ES-I3 (cell line): ENCODE results near the gene KLK13.

Experiments
- H3K36me3 ChIP-seq: 2 replicates; pipeline ENCODE4 v1.6.1; 2013; ENCODE audit warnings: mild to moderate bottlenecking, low read length, control low read depth, moderate library complexity; ENCODE audit not compliant: insufficient read depth
- H3K4me1 ChIP-seq: 2 replicates; pipeline ENCODE4 v1.6.1; 2013; ENCODE audit warnings: mild to moderate bottlenecking, control low read depth, low read length; ENCODE audit not compliant: insufficient read depth
- H3K9ac ChIP-seq: 2 replicates; pipeline ENCODE4 v1.6.1; 2013; ENCODE audit warnings: low read depth, mild to moderate bottlenecking, low read length, moderate library complexity
- H3K9me3 ChIP-seq: 2 replicates; pipeline ENCODE4 v1.6.1; 2013; ENCODE audit warnings: mild to moderate bottlenecking, low read length, moderate library complexity; ENCODE audit not compliant: control insufficient read depth, insufficient read depth

Gene KLK13, protein sequence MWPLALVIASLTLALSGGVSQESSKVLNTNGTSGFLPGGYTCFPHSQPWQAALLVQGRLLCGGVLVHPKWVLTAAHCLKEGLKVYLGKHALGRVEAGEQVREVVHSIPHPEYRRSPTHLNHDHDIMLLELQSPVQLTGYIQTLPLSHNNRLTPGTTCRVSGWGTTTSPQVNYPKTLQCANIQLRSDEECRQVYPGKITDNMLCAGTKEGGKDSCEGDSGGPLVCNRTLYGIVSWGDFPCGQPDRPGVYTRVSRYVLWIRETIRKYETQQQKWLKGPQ

DNA sequence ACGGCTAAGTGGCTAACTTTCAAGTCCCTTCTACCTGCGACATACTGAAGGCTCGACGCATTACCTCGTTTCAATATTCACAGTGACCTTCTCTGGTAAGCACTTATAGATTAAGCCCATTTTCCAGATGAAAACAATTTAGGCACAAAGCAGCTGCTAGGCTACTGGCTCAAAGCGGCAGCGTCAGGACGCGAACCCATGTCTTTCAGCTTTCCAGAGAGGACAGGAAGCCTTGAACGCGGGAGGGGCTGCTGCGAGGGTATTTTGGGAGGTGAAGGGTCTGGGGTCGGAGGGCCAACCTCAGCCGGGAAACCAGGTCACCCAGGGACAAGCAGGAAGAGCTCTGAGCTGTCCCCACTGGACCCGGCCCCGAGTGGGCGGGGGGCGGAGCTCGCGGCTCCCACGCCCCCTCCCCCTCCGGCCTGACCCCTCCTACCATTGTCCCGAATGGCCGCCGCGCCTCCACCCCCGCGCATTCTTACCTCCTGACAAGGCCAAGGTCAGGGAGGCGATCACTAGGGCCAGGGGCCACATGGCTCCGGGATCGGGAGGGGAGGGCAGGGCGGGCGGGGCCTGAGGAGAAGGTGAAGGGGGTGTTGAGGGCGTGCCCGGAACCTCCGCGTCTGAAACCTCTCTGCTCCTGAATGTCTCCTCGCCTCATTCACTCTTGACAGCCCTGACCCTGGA lies at the start of gene KLK13:
KLK13 (minus strand) TSS at position 559 of the 687 bp plus-strand sequence; CDS start at position 534, 25 bp downstream.
- Histone ChIP-seq H3K36me3 (no peaks in the 10 kb centered on the region), H3K4me1 (peaks cover 6% of the 10 kb centered on the region; the same call in 1 of the 2 replicates), H3K9me3 (no peaks in the 10 kb centered on the region), H3K9ac (peak within 1 kb of the TSS; percentile 72)

DNA sequence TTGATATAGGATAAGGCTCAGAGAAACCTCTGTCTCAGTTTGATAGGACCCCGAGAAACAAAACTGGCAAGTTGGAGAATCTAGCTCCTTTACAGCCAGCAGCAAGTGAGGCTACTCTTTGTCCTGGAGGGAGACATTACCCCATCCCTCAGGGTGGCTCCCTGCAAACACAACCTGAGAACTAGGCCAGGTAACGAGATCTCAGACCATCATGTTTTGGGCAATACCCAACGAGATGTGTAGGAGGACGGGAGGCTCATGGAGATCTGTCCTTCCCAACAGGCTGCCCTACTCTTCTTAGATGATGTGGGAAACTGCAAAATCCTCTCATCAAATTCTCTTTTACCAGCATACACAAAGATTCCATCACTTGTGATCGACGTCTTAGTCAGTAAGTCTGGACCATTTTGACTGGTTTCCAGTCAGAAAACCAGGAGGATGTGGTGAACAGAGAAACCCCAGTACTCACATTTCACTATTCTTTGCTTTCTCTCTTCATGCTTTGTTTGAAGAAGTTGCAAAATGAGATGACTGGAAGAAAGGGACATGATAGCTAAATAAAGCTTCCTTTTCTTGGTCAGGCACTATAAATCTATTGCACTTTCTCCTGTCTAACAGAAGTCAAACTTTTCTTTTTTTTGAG lies 49.3 kb upstream of the KLK13 start:
- H3K9me3 ChIP-seq, result no peaks in the 10 kb centered on the region
- no peak overlapping the region for H3K9ac ChIP-seq
- no peaks in the 10 kb centered on the region for H3K4me1 ChIP-seq
- H3K36me3 ChIP-seq, result no peaks in the 10 kb centered on the region

DNA sequence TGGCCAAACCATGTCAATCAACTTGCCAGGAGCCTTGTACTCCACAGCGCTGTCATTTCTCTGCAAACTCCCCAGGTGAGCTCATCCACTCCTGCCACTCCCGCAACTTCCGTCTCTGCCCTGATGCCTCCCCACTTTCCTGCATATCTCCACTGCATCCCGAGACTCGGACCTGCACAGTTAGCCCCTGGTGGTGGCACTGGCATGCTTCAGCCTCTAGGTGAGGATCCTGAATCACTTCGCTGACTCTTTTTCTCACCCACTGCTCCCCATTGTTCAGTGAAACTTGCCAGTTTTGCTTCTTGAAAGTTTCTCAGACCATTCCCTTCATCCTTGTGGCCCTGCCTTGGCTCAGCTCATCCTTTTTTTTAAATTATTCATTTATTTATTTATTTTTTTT lies 46.7 kb upstream of the KLK13 start:
- no peaks in the 10 kb centered on the region; the same call in 1 of the 2 replicates for H3K36me3 ChIP-seq
- H3K9ac ChIP-seq, result no peak overlapping the region
- 0 out of 2 replicates have a peak, but pooled peaks cover 4% of the 10 kb centered on the region for H3K4me1 ChIP-seq
- H3K9me3 ChIP-seq, result no peaks in the 10 kb centered on the region

DNA sequence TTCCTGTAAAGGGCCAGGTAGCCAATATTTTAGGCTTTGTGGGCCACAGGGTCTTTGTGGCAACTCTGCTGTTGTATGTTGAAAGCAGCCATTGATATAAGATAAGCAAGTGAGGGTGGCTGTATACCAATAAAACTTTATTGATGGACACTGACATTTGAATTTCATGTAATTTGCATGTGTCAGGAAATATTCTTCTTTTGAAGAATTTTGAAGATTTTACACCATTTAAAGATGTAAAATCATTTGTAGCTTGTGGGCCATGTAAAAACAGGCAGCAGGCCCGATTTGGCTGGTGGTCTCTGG lies 45.7 kb upstream of the KLK13 start:
- H3K36me3 ChIP-seq, result no peaks in the 10 kb centered on the region; the same call in 1 of the 2 replicates
- 0 out of 2 replicates have a peak, but pooled peaks cover 4% of the 10 kb centered on the region for H3K4me1 ChIP-seq
- no peak overlapping the region for H3K9ac ChIP-seq
- H3K9me3 ChIP-seq, result no peaks in the 10 kb centered on the region

DNA sequence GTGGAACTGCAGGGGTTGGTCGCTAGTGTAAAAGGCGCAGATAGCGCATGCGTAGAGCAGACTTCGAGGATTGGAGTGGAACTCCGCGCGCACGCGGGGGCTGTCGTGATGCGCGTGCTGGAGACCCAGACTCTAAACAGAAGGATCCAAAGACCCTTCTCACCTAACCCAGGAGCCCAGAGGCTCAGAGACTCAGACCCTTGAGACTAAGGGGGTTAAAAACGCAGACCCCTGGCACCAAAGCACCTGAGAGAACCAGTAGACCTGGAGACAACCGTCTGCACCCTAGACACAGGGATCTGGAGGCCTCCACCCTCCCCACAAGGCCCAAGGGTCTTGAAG lies 43.9 kb upstream of the KLK13 start:
- 0 out of 2 replicates have a peak, but pooled peaks cover 4% of the 10 kb centered on the region for H3K4me1 ChIP-seq

DNA sequence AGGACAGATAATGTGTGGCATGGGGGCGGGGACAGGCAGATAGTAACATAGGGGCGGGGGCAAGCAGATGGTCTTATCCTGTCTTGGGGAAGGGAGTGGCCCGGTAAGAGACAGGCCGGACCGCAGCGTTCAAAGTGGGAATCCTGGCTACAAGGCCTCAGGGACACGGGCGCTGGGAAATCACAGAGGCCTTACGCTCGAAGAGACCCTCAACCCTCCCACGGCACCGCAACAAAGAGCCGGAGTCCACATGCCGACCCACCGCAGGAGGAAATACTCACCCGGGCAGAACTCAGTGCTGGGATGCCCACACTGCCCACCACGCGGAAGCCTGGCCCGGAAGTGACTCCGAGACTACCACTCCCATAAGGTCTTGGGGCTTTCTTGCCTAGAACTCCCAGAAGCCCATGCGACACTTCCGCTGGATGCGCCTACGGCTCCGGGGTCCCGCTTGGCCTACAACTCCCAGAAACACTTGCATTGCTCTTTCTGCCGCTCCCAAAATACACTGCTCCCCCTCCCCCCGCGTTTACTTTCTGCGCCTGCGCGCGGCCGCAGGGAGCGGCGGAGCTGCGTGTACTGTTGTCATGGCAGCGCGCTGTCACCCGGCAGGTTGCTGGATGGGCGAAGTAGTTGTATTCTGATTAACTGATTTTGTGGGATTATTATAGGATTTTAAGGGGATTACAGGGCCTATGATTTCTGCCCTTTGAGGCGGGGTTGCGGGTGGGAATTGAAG lies 43.3 kb upstream of the KLK13 start, which contains the start of gene CTU1:
CTU1 (minus strand) TSS at position 344 of the 739 bp plus-strand sequence. CDS start 3,840 bp downstream, outside the sequence.
- no peaks in the 10 kb centered on the region for H3K9me3 ChIP-seq
- H3K9ac ChIP-seq, result peak within 1 kb of the TSS; percentile 71
- H3K36me3 ChIP-seq, result no peaks in the 10 kb centered on the region; the same call in 1 of the 2 replicates
- 0 out of 2 replicates have a peak, but pooled peaks cover 4% of the 10 kb centered on the region for H3K4me1 ChIP-seq

More for the DNA sequence above, 43.9 kb upstream of the KLK13 start:
- Histone ChIP-seq H3K9me3 (no peaks in the 10 kb centered on the region), H3K9ac (peak overlapping the region; percentile 61), H3K36me3 (no peaks in the 10 kb centered on the region; the same call in 1 of the 2 replicates)

DNA sequence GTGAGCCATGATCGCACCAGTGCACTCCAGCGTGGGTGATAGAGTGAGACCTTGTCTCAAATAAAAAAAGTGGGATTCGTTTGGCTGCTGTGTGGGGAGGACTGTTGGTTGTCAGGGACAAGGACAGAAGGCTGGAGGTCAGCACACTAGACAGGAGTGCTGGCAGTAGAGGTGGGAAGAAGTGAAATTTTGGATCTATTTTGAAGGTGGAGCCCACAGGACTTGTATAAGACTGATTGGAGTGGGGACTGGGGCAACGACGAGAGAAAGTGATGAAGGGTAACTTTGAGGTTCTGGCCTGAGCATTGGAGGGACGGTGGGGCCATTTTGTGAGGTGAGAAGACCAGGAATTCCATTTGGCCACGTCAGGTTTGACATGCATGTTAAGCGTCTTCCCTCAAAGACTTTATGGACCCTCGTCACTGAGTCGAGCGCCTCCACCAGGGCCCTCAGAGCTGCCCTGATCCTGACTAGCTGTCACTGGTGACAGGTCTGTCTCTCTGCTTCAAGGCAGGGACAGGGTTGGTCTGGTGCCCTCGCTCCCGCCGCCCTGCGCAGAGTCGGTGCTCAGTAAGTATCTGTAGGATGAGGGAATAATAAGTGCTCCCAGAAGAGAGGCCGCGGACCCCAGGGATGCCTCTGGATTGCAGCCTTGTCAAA lies 42.6 kb upstream of the KLK13 start:
- Histone ChIP-seq H3K9me3 (no peaks in the 10 kb centered on the region), H3K9ac (peak overlapping the region; percentile 71; the same call in 1 of the 2 replicates), H3K36me3 (no peaks in the 10 kb centered on the region; the same call in 1 of the 2 replicates), H3K4me1 (0 out of 2 replicates have a peak, but pooled peaks cover 4% of the 10 kb centered on the region)

DNA sequence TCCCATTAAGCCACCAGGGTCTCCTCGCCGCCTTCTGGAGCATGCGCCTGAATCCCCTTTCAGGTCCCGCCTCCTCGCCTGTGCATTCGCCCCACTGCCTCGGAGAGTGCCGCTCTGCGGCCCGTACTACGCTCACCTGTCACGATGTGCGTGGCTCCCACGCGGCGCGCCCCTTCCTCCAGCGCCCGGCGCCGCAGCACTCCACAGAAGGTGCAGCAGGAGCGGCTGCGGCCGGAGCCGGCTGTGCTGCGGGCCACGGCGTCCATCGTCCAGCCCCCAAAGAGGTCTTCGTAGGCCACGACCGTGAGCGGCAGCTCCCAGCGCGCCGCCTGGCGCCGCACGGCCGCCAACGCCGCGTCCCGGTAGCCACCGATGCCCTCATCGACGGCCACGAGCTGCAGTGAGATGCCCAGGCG lies 39.0 kb upstream of the KLK13 start:
- Histone ChIP-seq H3K36me3 (no peaks in the 10 kb centered on the region; the same call in 1 of the 2 replicates), H3K4me1 (0 out of 2 replicates have a peak, but pooled peaks cover 4% of the 10 kb centered on the region)

DNA sequence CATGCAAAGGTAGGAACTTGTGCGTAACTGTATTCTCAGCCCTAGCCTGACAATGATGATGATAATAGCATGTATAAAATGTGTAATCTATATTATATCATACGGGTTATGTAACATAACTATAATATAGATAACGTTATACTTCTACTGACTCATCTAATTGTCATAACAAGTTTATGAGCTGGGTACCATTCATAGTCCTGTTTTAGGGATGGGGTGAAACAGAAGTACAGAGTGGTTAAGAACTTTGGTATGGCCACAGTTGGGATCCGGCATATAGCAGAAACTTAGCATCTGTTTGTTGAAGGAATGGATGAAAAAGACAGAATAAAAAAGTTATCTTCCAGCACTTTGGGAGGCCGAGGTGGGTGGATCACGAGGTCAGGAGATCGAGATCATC lies 38.1 kb upstream of the KLK13 start:
- no peaks in the 10 kb centered on the region; the same call in 1 of the 2 replicates for H3K36me3 ChIP-seq
- no peaks in the 10 kb centered on the region for H3K9me3 ChIP-seq
- H3K4me1 ChIP-seq, result 0 out of 2 replicates have a peak, but pooled peaks cover 4% of the 10 kb centered on the region
- no peak overlapping the region for H3K9ac ChIP-seq

More for the DNA sequence above, 39.0 kb upstream of the KLK13 start:
- Histone ChIP-seq H3K9me3 (no peaks in the 10 kb centered on the region), H3K9ac (no peak overlapping the region)

DNA sequence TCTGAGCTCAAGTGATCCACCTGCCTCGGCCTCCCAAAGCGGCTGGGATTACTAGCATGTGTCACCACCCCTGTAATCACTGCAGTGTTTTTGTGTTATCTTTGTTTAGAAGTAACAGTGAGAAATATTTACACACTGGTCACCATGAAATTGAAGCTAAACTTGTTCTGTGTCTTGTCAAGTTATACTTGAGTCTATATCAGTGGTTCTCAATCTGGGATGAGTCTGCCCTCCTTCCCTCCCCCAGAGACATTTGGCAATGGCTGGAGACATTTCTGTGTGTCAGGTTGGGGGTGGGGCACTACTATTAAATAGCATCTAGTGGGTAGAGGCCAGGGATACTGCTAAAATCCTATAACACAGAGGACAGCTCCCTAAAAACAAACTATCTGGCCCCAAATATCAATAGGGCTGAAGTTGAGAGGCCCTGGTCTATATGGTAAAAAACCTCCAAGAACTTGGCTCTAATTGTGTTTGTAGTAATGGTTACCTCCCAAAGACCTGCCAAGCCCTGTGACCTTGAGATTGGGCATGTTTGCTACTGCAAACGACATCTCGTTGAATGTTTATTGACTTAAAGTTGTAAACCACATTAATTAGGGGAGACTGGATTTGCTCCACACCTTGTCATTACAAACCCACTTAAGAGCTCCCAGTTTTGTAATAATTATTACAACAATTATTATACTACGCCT lies 36.4 kb upstream of the KLK13 start:
- no peaks in the 10 kb centered on the region for H3K4me1 ChIP-seq
- no peak overlapping the region for H3K9ac ChIP-seq
- H3K36me3 ChIP-seq, result no peaks in the 10 kb centered on the region
- no peaks in the 10 kb centered on the region for H3K9me3 ChIP-seq

DNA sequence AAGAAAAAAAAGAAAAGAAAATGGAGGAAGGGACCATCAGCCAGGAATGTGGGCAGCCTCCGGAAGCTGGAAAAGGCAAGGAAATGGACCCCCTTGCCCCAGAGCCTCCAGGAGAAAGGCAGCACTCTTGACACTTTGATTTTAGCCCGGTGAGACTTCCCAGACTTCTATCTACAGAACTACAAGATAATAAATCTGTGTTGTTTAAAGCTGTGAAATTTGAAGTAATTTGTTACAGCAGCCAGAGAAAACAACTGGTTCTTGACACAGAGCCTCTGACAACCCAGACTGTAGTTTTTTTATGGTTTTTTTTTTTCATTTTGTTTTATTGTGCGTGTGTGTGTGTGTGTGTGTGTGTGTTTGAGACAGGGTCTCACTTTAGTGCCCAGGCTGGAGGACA lies 35.7 kb upstream of the KLK13 start:
- H3K4me1 ChIP-seq, result no peaks in the 10 kb centered on the region
- H3K9me3 ChIP-seq, result no peaks in the 10 kb centered on the region
- H3K9ac ChIP-seq, result no peak overlapping the region
- H3K36me3 ChIP-seq, result no peaks in the 10 kb centered on the region

DNA sequence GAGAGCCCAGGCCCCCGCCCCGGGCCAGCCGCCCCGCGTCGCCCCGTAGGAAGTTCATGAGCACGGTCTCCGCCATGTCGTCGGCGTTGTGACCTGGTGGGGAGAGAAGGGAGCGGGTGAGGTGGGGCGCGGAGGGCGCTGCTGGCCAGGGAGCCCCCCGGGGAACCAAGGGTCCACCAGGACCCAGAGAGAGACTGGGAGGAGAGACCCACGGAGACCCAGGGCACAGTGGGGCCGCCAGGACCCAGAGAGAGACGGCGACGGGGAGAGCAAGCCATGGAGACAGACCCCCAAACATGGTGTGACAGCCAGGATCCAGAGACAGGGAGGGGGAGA lies 34.1 kb upstream of the KLK13 start:
- no peaks in the 10 kb centered on the region for H3K9me3 ChIP-seq
- no peaks in the 10 kb centered on the region; the same call in 1 of the 2 replicates for H3K4me1 ChIP-seq
- H3K9ac ChIP-seq, result peak overlapping the region; percentile 33; the same call in 1 of the 2 replicates
- H3K36me3 ChIP-seq, result no peaks in the 10 kb centered on the region

DNA sequence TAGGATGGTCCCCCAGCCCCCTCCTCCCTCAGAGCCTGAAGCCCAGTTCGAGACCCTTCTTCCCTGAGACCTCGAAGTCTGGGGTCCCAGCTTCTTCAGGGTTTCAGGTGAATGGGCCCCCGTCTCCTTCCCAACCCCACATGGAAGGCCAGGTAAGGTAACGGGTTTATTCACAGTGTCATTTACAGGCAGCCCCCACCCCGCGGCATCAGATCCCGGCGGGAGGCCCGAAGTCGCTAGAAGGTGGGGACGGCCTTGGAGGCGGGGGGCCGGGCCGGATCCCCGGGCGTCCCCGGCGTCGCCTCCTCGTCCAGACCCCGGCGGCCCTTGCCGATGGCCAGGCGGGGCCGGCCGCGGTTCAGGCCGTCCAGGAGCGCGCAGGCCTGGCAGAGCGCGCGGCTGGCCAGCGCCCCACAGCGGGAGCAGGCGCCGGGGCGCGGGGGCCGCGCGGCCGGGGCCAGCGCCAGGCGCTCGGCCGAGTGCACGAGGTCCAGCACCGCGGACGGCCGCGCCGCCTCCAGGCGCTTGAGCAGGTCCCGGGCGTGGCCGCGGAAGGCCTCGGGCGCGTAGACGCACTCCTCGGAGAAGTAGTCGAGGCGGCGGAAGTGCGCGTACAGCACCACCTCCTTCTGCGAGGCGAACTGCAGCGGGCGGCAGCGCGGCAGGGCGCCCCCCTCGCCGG lies 33.6 kb upstream of the KLK13 start:
- H3K9me3 ChIP-seq, result no peaks in the 10 kb centered on the region
- no peaks in the 10 kb centered on the region for H3K36me3 ChIP-seq
- H3K4me1 ChIP-seq, result no peaks in the 10 kb centered on the region; the same call in 1 of the 2 replicates
- H3K9ac ChIP-seq, result peak overlapping the region; percentile 33; the same call in 1 of the 2 replicates
